ENCODE results near the gene ZNF576.
"Not testable (repeated sequence)": the region's sequence is repeated elsewhere in the genome, so short reads cannot be mapped to it uniquely, and the experiment has no call there.

ZNF576 gene

GRCh38 chr19:43628646-43629326 lies 32.4 kb downstream of the ZNF576 start:
- no peak for DNase-seq

- DNase-seq: no peak
Measured at GRCh38 chr19:43631491-43631890, 35.1 kb downstream of the ZNF576 start.

- no peak for DNase-seq
Measured at GRCh38 chr19:43633520-43633919, 37.1 kb downstream of the ZNF576 start.

- DNase-seq: no peak
Measured at GRCh38 chr19:43634068-43634467, 37.7 kb downstream of the ZNF576 start.

- DNase-seq: no peak
Measured at GRCh38 chr19:43634506-43634871, 38.1 kb downstream of the ZNF576 start.

GRCh38 chr19:43634872-43635560 lies 38.6 kb downstream of the ZNF576 start:
- DNase-seq: no peak

- DNase-seq: not testable (repeated sequence)
Measured at GRCh38 chr19:43635561-43635940, 39.2 kb downstream of the ZNF576 start.

GRCh38 chr19:43636121-43636683 lies 39.8 kb downstream of the ZNF576 start:
- DNase-seq: no peak

- no peak for DNase-seq
Measured at GRCh38 chr19:43638214-43638994, 42.0 kb downstream of the ZNF576 start.

GRCh38 chr19:43638995-43639518 lies 42.7 kb downstream of the ZNF576 start:
- no peak for DNase-seq

DNA sequence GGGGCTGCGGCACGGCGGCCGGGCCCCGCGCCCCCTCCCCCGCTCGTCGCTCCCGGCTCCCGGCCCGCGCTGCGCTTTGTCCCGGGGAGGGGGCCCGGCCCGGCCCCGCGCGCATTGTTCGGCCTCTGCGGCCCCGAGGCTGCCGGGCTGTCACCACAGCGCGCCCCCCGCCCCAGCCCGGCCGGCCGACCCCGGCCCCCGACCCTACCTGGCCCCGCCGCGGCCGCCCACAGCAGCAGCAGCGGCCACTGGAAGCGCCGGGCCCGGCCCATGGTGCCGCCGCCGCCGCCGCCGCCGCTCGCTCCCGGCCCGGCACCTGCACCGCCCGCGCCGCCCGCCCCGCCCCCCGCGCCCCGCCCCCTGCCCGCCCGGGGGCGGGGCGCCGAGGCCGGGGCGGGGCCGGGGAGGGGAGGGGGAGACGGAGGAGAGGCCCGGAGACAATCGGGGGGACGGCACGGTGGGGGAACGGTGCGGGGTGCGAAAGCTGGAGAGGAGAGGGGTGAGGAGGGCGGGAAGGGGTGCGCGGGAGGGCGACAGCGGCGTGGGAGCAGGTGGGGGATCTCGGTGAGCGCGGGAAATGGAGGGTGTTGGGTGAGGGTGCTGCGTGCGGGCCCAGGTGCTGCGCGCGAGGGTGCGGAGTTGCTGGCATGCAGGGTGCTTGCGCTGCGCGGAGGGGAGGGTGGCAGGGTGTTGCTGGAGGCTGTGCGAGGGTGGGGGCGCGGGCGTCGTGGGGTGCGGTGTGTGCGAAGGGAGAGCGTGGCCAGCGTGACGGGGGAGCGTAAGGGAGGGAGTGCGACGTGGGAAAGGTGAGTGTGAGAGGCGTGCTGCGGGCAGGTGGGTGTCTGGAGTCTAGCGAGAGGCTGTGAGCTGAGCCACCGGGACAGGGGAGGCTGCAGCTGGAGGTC lies 43.4 kb downstream of the ZNF576 start, which contains the start of gene CADM4:
Gene CADM4 (minus strand): TSS at position 332 of the 905 bp plus-strand sequence. CDS start 60 bp downstream, at position 272.
- no peak for DNase-seq

GRCh38 chr19:43640424-43640757 lies 44.0 kb downstream of the ZNF576 start:
- no peak for DNase-seq

DNA sequence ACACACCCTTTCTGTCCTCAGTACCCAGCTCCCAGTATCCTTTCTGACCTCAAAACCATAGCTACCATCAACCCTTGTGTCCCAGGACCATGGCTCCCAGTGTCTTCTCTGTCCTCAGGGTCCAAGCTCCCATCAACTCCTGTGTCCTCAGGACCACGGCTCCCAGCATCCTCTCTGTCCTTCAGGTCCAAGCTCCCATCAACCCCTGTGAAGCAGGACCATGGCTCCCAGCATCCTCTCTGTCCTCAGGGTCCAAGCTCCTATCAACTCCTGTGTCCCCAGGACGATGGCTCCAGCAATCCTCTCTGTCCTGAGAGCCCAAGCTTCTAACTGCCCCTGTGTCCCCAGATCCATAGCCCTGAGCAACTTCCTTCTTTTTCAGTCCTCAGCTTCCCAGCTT lies 44.9 kb downstream of the ZNF576 start:
- peak in 1 of 2 experiments; percentile 10 for DNase-seq

DNA sequence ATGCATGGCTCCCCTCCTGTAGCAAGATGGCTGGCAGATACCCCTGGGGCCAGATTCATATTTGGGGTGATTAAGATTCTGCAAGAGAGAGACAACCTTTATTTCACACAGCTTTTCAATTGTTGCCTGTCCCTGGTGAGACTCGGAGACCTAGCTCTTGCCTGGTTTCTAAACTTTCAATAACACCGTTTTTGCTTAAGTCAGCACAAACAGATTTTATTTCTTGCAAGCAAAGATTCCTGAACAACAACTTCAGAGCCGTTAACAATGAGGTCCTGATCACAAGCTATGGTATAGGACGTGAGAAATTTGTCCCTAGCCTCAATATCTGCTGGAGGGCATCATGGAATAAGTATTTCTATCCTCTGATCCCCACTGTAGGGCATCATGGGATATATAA lies 46.1 kb downstream of the ZNF576 start:
- DNase-seq: no peak

DNA sequence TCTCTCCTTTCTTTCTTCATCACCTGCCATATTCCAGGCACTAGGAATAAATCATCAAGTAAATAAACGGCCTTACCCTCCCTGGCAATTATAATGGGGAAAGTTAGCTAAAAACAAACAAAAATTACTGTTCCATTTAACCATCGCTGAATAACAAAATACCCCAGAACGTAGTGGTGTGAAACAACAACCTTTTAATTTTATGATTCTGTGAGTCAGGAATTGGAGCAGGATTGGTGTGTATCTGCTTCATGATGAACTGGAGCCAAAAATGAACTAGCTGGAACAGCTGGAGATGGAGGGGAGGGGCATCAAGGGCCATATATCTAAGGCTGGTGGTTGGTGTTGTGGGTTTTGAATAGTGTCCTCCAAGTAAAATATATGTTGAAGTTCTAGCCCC lies 46.9 kb downstream of the ZNF576 start:
- DNase-seq: no peak

- DNase-seq: no peak
Measured at GRCh38 chr19:43644181-43644580, 47.8 kb downstream of the ZNF576 start.

DNA sequence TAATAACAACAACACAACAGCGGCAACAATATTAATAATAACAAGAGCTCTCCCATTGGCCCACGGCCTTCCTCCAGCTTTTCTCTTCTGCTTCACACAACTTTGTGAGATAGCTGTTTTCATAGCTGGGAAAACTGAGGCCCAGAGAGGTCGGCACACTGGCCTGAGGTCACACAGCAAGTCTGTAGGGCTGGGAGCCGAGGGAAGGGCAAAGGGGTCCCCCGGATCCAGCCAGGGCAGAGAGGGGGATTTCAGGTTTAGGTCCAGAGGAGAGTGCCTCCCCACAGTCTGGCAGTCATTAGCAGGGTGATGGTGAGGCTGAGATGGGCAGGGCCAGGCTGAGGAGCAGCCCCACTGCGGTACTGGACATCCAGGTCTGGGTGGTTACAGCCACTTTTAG lies 52.2 kb downstream of the ZNF576 start:
- DNase-seq: no peak

DNA sequence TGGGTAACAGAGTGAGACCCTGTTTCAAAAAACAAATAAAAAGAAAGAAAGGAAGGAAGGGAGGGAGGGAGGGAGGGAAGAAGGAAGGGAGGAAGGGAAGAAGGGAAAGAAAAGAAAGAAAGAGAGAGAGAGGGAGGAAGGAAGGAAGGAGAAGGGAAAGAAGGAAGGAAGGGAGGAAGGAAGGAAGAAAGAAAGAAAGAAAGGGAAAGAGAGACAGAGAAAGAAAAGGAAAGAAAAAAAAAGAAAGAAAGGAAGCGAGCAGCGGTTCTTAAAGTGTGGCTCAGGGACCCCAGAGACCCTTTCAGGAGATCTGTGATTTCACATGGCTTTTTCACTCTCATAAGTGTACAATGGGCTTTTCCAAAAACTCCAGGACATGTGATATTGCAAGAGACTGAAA lies 53.1 kb downstream of the ZNF576 start:
- DNase-seq: no peak

DNA sequence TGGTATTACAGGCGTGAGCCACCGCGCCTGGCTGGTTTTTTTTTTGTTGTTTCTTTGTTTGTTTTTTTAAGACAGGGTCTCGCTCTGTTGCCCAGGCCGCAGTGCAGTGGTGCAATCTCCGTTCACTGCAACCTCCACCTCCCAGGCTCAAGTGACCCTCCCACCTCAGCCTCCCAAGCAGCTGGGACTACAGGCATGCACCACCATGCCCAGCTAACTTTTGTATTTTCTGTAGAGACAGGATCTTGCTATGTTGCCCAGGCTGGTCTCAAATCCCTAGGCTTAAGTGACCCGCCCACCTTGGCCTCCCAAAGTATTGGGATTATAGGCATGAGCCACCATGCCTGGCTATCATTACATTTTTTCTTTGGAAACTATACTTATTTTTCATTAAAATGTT lies 53.9 kb downstream of the ZNF576 start:
- DNase-seq: not testable (repeated sequence)
